ENCODE results near the gene NR3C2. TPM values are rescaled to one million over a fixed set of nuclear protein-coding genes. Genes with fewer than 3 reads are reported as not detected.

NR3C2 gene
- total and polyA plus RNA-seq, 2 of the 4 experiments (the other 2 are of a cell fraction): 1.1 to 2.3 TPM

DNA sequence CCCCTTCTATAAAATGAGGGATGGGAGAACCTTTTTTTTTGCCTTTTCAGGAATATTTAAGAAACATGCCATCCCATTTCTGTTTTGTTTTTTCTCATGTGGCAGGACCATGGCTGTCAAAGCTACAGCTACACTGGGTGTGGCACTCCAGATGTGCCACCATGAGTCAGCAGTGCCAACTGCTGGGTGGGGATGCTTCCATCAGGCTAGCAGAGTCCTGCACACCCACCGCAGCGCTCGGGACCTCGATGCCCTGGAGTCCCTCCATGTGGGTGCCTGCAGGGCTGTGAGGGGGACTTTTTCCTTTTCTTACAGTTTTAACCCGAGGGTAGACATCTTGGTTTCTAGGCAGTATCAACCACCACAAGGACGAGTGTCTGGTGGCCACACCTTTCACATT lies 352.6 kb downstream of the NR3C2 start:
- Histone ChIP-seq H2AK5ac (ENCODE audit: low read depth, low read length) (no peak overlapping the region), H3K4me3 (ENCODE audit: insufficient read depth, low read depth, low read length) (no peak overlapping the region), H4K5ac (ENCODE audit: low read depth, low read length) (no peak overlapping the region), H2AFZ (replicated peaks; ENCODE audit: low read length, poor library complexity) (no peak overlapping the region), H3K4ac (ENCODE audit: low read depth, low read length) (no peak overlapping the region), H3K18ac (ENCODE audit: low read depth, low read length) (no peak overlapping the region), H4K91ac (ENCODE audit: insufficient read depth, low read depth, low read length) (no peak overlapping the region), H3K79me1 (ENCODE audit: low read depth in 1 of 2, low read length in 2 of 2) (no peaks in the 10 kb centered on the region), H3K4me2 (ENCODE audit: low read depth, low read length) (no peak overlapping the region), H2BK15ac (ENCODE audit: low read depth, low read length) (no peak overlapping the region), H3K9me1 (ENCODE audit: insufficient read depth, low read length) (0 out of 2 replicates have a peak, but pooled peaks cover 3% of the 10 kb centered on the region), H3K9ac (ENCODE audit: low read depth, low read length) (no peak overlapping the region), H3K56ac (ENCODE audit: extremely low read depth, insufficient read depth, low read length) (no peak overlapping the region), H3K14ac (replicated peaks; ENCODE audit: low read depth, low read length) (no peak overlapping the region), H4K20me1 (ENCODE audit: insufficient read depth, low read length) (no peaks in the 10 kb centered on the region), H3K27me3 (ENCODE audit: control insufficient read depth, insufficient read depth, low read length) (no peaks in the 10 kb centered on the region), H2AK9ac (replicated peaks; ENCODE audit: low read depth, low read length, poor library complexity) (no peak overlapping the region), H3K23ac (ENCODE audit: low read depth, low read length) (no peak overlapping the region), H4K8ac (ENCODE audit: low read depth in 2 of 2, low read length in 2 of 2) (no peak overlapping the region), H3K9me3 (ENCODE audit: control insufficient read depth, insufficient read depth, low read length) (no peaks in the 10 kb centered on the region), H3K36me3 (ENCODE audit: control insufficient read depth, insufficient read depth, low read length) (no peaks in the 10 kb centered on the region), H3K27ac (ENCODE audit: insufficient read depth, low read length) (no peak overlapping the region), H2BK120ac (ENCODE audit: low read depth, low read length) (no peak overlapping the region), H2BK20ac (ENCODE audit: low read depth, low read length) (no peak overlapping the region), H3K4me1 (ENCODE audit: control insufficient read depth, insufficient read depth, low read length) (no peaks in the 10 kb centered on the region), H2BK5ac (ENCODE audit: low read depth, low read length, poor library complexity, severe bottlenecking) (no peak overlapping the region)
- dilution Hi-C loops (cut with HindIII; ENCODE audit: low sequenced_read_pairs, unreplicated experiment): no loop called here
- BruUV-seq (replicated peaks): no TSS peak
- ATAC-seq (ENCODE audit: low read depth) (no peak), DNase-seq (no peak)
- TF ChIP-seq, protein P1, sequence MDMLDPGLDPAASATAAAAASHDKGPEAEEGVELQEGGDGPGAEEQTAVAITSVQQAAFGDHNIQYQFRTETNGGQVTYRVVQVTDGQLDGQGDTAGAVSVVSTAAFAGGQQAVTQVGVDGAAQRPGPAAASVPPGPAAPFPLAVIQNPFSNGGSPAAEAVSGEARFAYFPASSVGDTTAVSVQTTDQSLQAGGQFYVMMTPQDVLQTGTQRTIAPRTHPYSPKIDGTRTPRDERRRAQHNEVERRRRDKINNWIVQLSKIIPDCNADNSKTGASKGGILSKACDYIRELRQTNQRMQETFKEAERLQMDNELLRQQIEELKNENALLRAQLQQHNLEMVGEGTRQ (IDR thresholded peaks at IDR 0.05; ENCODE audit: low read depth, low read length): no peak
- TF ChIP-seq MAFK (IDR thresholded peaks at IDR 0.05; ENCODE audit: low read depth, low read length) (no peak), RAD21 (IDR thresholded peaks at IDR 0.05; ENCODE audit: low read length) (no peak), MAZ (IDR thresholded peaks at IDR 0.05; ENCODE audit: borderline replicate concordance, low read depth, low read length) (no peak), RFX5 (IDR thresholded peaks at IDR 0.05; ENCODE audit: low read depth, low read length) (no peak), CHD1 (IDR thresholded peaks at IDR 0.05; ENCODE audit: low read depth, low read length) (no peak), MXI1 (IDR thresholded peaks at IDR 0.05; ENCODE audit: borderline replicate concordance, low read depth, low read length) (no peak), POLR2A (IDR thresholded peaks at IDR 0.05; ENCODE audit: low read depth, low read length) (no peak), FOS (IDR thresholded peaks at IDR 0.05; ENCODE audit: low read depth, low read length) (no peak)
- TF ChIP-seq, protein P2, sequence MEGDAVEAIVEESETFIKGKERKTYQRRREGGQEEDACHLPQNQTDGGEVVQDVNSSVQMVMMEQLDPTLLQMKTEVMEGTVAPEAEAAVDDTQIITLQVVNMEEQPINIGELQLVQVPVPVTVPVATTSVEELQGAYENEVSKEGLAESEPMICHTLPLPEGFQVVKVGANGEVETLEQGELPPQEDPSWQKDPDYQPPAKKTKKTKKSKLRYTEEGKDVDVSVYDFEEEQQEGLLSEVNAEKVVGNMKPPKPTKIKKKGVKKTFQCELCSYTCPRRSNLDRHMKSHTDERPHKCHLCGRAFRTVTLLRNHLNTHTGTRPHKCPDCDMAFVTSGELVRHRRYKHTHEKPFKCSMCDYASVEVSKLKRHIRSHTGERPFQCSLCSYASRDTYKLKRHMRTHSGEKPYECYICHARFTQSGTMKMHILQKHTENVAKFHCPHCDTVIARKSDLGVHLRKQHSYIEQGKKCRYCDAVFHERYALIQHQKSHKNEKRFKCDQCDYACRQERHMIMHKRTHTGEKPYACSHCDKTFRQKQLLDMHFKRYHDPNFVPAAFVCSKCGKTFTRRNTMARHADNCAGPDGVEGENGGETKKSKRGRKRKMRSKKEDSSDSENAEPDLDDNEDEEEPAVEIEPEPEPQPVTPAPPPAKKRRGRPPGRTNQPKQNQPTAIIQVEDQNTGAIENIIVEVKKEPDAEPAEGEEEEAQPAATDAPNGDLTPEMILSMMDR (conservative IDR thresholded peaks at IDR 0.05; ENCODE audit: low read depth, low read length): no peak
- no CpG with 5 or more reads among the region's 6 CpGs for WGBS, 2 experiments (ENCODE audit: extremely low coverage in 2 of 2, insufficient read length in 1 of 2)
- ChIA-PET CTCF (no interaction called here), POLR2A (ENCODE audit: unreplicated experiment) (no interaction called here)
- in situ Hi-C loops (cut with MboI; ENCODE audit: low sequenced_read_pairs): no loop called here
- intact Hi-C loops (cut with micrococcal nuclease): no loop called here

Data from IMR-90 (cell line).